ENCODE results near the gene DROSHA.

DROSHA gene

GRCh38 chr5:31479706-31480105 lies 52.2 kb downstream of the DROSHA start:
- Histone ChIP-seq H3K4me3 (ENCODE audit: low read depth in 1 of 2, low read length in 2 of 2) (no peak overlapping the region), H3K4me2 (ENCODE audit: insufficient read depth, low read length) (no peak overlapping the region), H3K9me3 (ENCODE audit: insufficient read depth, low read length, severe bottlenecking) (no peaks in the 10 kb centered on the region), H4K20me1 (ENCODE audit: insufficient read depth, low read length) (no peaks in the 10 kb centered on the region), H2AFZ (ENCODE audit: low read depth, low read length) (no peak overlapping the region), H3K27ac (ENCODE audit: low read length) (no peak overlapping the region), H3K9ac (ENCODE audit: low read depth, low read length) (no peak overlapping the region), H3K27me3 (ENCODE audit: insufficient read depth, low read length, poor library complexity) (no peaks in the 10 kb centered on the region), H3K36me3 (ENCODE audit: insufficient read depth, low read length) (peaks cover 51% of the 10 kb centered on the region), H3K79me2 (ENCODE audit: insufficient read depth, low read length) (no peaks in the 10 kb centered on the region), H3K4me1 (ENCODE audit: insufficient read depth, low read length) (no peaks in the 10 kb centered on the region)
- TF ChIP-seq CTCF (IDR thresholded peaks at IDR 0.05; ENCODE audit: borderline replicate concordance, extremely low read depth, low read length, poor library complexity, severe bottlenecking) (no peak), EZH2 (IDR thresholded peaks at IDR 0.05; ENCODE audit: borderline replicate concordance, low read depth, low read length, severe bottlenecking) (no peak)
- DNase-seq (no peak), ATAC-seq (ENCODE audit: insufficient read depth, low read depth) (no peak)

GRCh38 chr5:31478901-31479300 lies 53.0 kb downstream of the DROSHA start:
- no peak for DNase-seq

GRCh38 chr5:31477971-31478370 lies 53.9 kb downstream of the DROSHA start:
- Histone ChIP-seq H3K4me3 (ENCODE audit: low read depth in 1 of 2, low read length in 2 of 2) (no peak overlapping the region), H3K9ac (ENCODE audit: low read depth, low read length) (no peak overlapping the region), H3K36me3 (ENCODE audit: insufficient read depth, low read length) (peaks cover 53% of the 10 kb centered on the region), H3K27me3 (ENCODE audit: insufficient read depth, low read length, poor library complexity) (no peaks in the 10 kb centered on the region), H2AFZ (ENCODE audit: low read depth, low read length) (no peak overlapping the region), H4K20me1 (ENCODE audit: insufficient read depth, low read length) (no peaks in the 10 kb centered on the region), H3K4me1 (ENCODE audit: insufficient read depth, low read length) (no peaks in the 10 kb centered on the region), H3K4me2 (ENCODE audit: insufficient read depth, low read length) (no peak overlapping the region), H3K27ac (ENCODE audit: low read length) (no peak overlapping the region), H3K9me3 (ENCODE audit: insufficient read depth, low read length, severe bottlenecking) (no peaks in the 10 kb centered on the region), H3K79me2 (ENCODE audit: insufficient read depth, low read length) (no peaks in the 10 kb centered on the region)
- no peak for TF ChIP-seq CTCF (IDR thresholded peaks at IDR 0.05; ENCODE audit: borderline replicate concordance, extremely low read depth, low read length, poor library complexity, severe bottlenecking)
- no peak for TF ChIP-seq EZH2 (IDR thresholded peaks at IDR 0.05; ENCODE audit: borderline replicate concordance, low read depth, low read length, severe bottlenecking)
- DNase-seq: no peak
- ATAC-seq (ENCODE audit: insufficient read depth, low read depth): no peak

More at GRCh38 chr5:31478901-31479300, 53.0 kb downstream of the DROSHA start:
- Histone ChIP-seq H3K27me3 (ENCODE audit: insufficient read depth, low read length, poor library complexity) (no peaks in the 10 kb centered on the region), H3K4me1 (ENCODE audit: insufficient read depth, low read length) (no peaks in the 10 kb centered on the region), H3K27ac (ENCODE audit: low read length) (no peak overlapping the region), H4K20me1 (ENCODE audit: insufficient read depth, low read length) (no peaks in the 10 kb centered on the region), H2AFZ (ENCODE audit: low read depth, low read length) (no peak overlapping the region), H3K36me3 (ENCODE audit: insufficient read depth, low read length) (peaks cover 52% of the 10 kb centered on the region), H3K4me3 (ENCODE audit: low read depth in 1 of 2, low read length in 2 of 2) (no peak overlapping the region), H3K9me3 (ENCODE audit: insufficient read depth, low read length, severe bottlenecking) (no peaks in the 10 kb centered on the region), H3K4me2 (ENCODE audit: insufficient read depth, low read length) (no peak overlapping the region), H3K9ac (ENCODE audit: low read depth, low read length) (no peak overlapping the region), H3K79me2 (ENCODE audit: insufficient read depth, low read length) (no peaks in the 10 kb centered on the region)
- TF ChIP-seq EZH2 (IDR thresholded peaks at IDR 0.05; ENCODE audit: borderline replicate concordance, low read depth, low read length, severe bottlenecking) (no peak), CTCF (IDR thresholded peaks at IDR 0.05; ENCODE audit: borderline replicate concordance, extremely low read depth, low read length, poor library complexity, severe bottlenecking) (no peak)
- no peak for ATAC-seq (ENCODE audit: insufficient read depth, low read depth)

- Histone ChIP-seq H3K27ac (ENCODE audit: low read length) (no peak overlapping the region), H3K4me3 (ENCODE audit: low read depth in 1 of 2, low read length in 2 of 2) (no peak overlapping the region), H3K9ac (ENCODE audit: low read depth, low read length) (no peak overlapping the region), H2AFZ (ENCODE audit: low read depth, low read length) (no peak overlapping the region), H3K4me2 (ENCODE audit: insufficient read depth, low read length) (no peak overlapping the region), H3K4me1 (ENCODE audit: insufficient read depth, low read length) (no peaks in the 10 kb centered on the region), H3K36me3 (ENCODE audit: insufficient read depth, low read length) (peaks cover 55% of the 10 kb centered on the region), H3K79me2 (ENCODE audit: insufficient read depth, low read length) (no peaks in the 10 kb centered on the region), H3K9me3 (ENCODE audit: insufficient read depth, low read length, severe bottlenecking) (no peaks in the 10 kb centered on the region), H4K20me1 (ENCODE audit: insufficient read depth, low read length) (no peaks in the 10 kb centered on the region), H3K27me3 (ENCODE audit: insufficient read depth, low read length, poor library complexity) (no peaks in the 10 kb centered on the region)
- TF ChIP-seq CTCF (IDR thresholded peaks at IDR 0.05; ENCODE audit: borderline replicate concordance, extremely low read depth, low read length, poor library complexity, severe bottlenecking): no peak
- no peak for TF ChIP-seq EZH2 (IDR thresholded peaks at IDR 0.05; ENCODE audit: borderline replicate concordance, low read depth, low read length, severe bottlenecking)
- ATAC-seq (ENCODE audit: insufficient read depth, low read depth) (no peak), DNase-seq (no peak)
These were observed 54.4 kb downstream of the DROSHA start for GRCh38 chr5:31477516-31477915.

Measured in DND-41 (cell line).